SU-DHL-6 (cell line): ENCODE measurements around the gene NPIPB2.

Source experiments
- EZH2phosphoT487 ChIP-seq: fragments of 200-600 bp; sonication (generic), shearing (Covaris generic); conservative IDR thresholded peaks from 2 replicates; pipeline ENCODE4 v1.6.1; 2018; ENCODE audit warnings: mild to moderate bottlenecking, antibody characterized with exemption, low read length, moderate library complexity, mixed read lengths
- TF ChIP-seq, protein P1 (sequence below): fragments of 200-600 bp; sonication (generic); IDR thresholded peaks from one replicate; pipeline ENCODE4 v1.5.1; 2017; ENCODE audit warnings: antibody characterized with exemption, mild to moderate bottlenecking, low read length, moderate library complexity; ENCODE audit not compliant: insufficient read depth, poor library complexity, severe bottlenecking

DNA sequence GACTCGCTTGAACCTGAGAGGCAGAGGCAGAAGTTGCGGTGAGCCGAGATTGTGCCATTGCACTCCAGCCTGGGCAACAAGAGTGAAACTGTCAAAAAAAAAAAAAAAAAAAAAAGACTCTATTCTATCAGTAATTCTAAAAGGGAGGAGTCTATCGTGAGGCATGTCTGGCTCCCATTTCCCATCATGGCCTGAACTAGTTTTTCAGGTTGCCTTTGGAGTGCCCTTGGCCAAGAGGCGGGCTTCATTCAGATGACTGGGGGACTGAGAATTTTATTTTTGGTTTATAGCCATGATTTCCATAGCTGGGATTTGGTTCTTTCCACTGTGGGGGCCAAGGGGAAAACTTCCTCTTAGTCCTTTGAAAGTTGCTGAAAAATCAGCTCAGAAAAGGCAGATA lies 31.2 kb upstream of the NPIPB2 start:
- TF ChIP-seq, protein P1, sequence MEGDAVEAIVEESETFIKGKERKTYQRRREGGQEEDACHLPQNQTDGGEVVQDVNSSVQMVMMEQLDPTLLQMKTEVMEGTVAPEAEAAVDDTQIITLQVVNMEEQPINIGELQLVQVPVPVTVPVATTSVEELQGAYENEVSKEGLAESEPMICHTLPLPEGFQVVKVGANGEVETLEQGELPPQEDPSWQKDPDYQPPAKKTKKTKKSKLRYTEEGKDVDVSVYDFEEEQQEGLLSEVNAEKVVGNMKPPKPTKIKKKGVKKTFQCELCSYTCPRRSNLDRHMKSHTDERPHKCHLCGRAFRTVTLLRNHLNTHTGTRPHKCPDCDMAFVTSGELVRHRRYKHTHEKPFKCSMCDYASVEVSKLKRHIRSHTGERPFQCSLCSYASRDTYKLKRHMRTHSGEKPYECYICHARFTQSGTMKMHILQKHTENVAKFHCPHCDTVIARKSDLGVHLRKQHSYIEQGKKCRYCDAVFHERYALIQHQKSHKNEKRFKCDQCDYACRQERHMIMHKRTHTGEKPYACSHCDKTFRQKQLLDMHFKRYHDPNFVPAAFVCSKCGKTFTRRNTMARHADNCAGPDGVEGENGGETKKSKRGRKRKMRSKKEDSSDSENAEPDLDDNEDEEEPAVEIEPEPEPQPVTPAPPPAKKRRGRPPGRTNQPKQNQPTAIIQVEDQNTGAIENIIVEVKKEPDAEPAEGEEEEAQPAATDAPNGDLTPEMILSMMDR, result no peak
- no peak for TF ChIP-seq EZH2phosphoT487
